Measurements from ENCODE around the gene NTNG1.

GRCh38 chr1:107299521-107299920 lies 158.7 kb downstream of the NTNG1 start:
- no peak for TF ChIP-seq CTCF (conservative IDR thresholded peaks at IDR 0.05; ENCODE audit: low read depth, low read length)
- no peak for TF ChIP-seq MAFK (IDR thresholded peaks at IDR 0.05; ENCODE audit: low read depth, low read length)
- no peak for TF ChIP-seq FOS (IDR thresholded peaks at IDR 0.05; ENCODE audit: low read depth, low read length)
- TF ChIP-seq RAD21 (IDR thresholded peaks at IDR 0.05; ENCODE audit: low read length) = no peak
- no peak for TF ChIP-seq NFE2L2 (IDR thresholded peaks at IDR 0.05; ENCODE audit: low read depth, low read length)
- no peak for TF ChIP-seq BHLHE40 (IDR thresholded peaks at IDR 0.05; ENCODE audit: low read depth, low read length)
- no peak for TF ChIP-seq POLR2A (IDR thresholded peaks at IDR 0.05; ENCODE audit: low read depth, low read length)
- TF ChIP-seq USF2 (IDR thresholded peaks at IDR 0.05; ENCODE audit: low read depth, low read length) = no peak
- TF ChIP-seq RFX5 (IDR thresholded peaks at IDR 0.05; ENCODE audit: low read depth, low read length) = no peak

Data from IMR-90 (cell line).